GM21367 (cell line): ENCODE measurements around the gene KAT8.
"Not testable (repeated sequence)": the region's sequence is repeated elsewhere in the genome, so short reads cannot be mapped to it uniquely, and the experiment has no call there.

Source experiments
- ATAC-seq: cut with Tn5 transposase; IDR thresholded peaks from one replicate; pipeline ENCODE4 v1.9.1; 2021; ENCODE audit not compliant: unreplicated experiment

Gene KAT8

GRCh38 chr16:31083556-31083955 lies 33.9 kb upstream of the KAT8 start:
- no peak for ATAC-seq

- no peak for ATAC-seq
Measured at GRCh38 chr16:31083981-31084380, 33.5 kb upstream of the KAT8 start.

- ATAC-seq: no peak
Measured at GRCh38 chr16:31084584-31085302, 32.7 kb upstream of the KAT8 start.

- no peak for ATAC-seq
Measured at GRCh38 chr16:31085411-31085810, 32.1 kb upstream of the KAT8 start.

- no peak for ATAC-seq
Measured at GRCh38 chr16:31085873-31086628, 31.4 kb upstream of the KAT8 start.

- ATAC-seq: no peak
Measured at GRCh38 chr16:31086629-31086906, 30.9 kb upstream of the KAT8 start.

- no peak for ATAC-seq
Measured at GRCh38 chr16:31087481-31087880, 30.0 kb upstream of the KAT8 start.

- ATAC-seq: no peak
Measured at GRCh38 chr16:31087971-31088370, 29.5 kb upstream of the KAT8 start.

GRCh38 chr16:31088459-31089183 lies 28.8 kb upstream of the KAT8 start, which contains the start of gene PRSS53:
PRSS53 (minus strand) TSS chr16:31088943; CDS start chr16:31088809, 134 bp downstream.
- ATAC-seq: no peak

- ATAC-seq: no peak
Measured at GRCh38 chr16:31089199-31089598, 28.3 kb upstream of the KAT8 start.

GRCh38 chr16:31090540-31090939 lies 26.9 kb upstream of the KAT8 start:
- ATAC-seq: no peak

- no peak for ATAC-seq
Measured at GRCh38 chr16:31092330-31092729, 25.1 kb upstream of the KAT8 start.

GRCh38 chr16:31093132-31093703 lies 24.2 kb upstream of the KAT8 start:
- ATAC-seq: no peak

- no peak for ATAC-seq
Measured at GRCh38 chr16:31094088-31094423, 23.4 kb upstream of the KAT8 start.

GRCh38 chr16:31094424-31095120 lies 22.9 kb upstream of the KAT8 start, which contains the start of gene VKORC1:
VKORC1 (minus strand) TSS chr16:31094797; CDS start chr16:31094729, 68 bp downstream.
- peak; percentile 73 for ATAC-seq

- ATAC-seq: no peak
Measured at GRCh38 chr16:31099860-31100638, 17.4 kb upstream of the KAT8 start.

GRCh38 chr16:31100876-31101641 lies 16.4 kb upstream of the KAT8 start:
- not testable (repeated sequence) for ATAC-seq

- no peak for ATAC-seq
Measured at GRCh38 chr16:31105677-31106213, 11.7 kb upstream of the KAT8 start.
